Breast epithelium (tissue), 3 donors: ENCODE data around the gene KRT2.

Source experiments
- CTCF ChIP-seq, 3 donors: fragments of 450-650 bp; IDR thresholded peaks; one replicate each; pipeline ENCODE4 v1.5.1; 2016 to 2017; ENCODE audit warnings: antibody characterized with exemption in 3 of 3, mild to moderate bottlenecking in 3 of 3, moderate library complexity in 3 of 3
- POLR2A ChIP-seq: fragments of 450-650 bp; IDR thresholded peaks from one replicate; pipeline ENCODE4 v1.6.1; 2016; ENCODE audit warnings: antibody characterized with exemption, mild to moderate bottlenecking, moderate library complexity

GRCh38 chr12:52698651-52699340 is 46.8 kb upstream of the KRT2 start:
- no peak for TF ChIP-seq POLR2A
- no peak for TF ChIP-seq CTCF (IDR thresholded peaks at IDR 0.05)
